Stimulated activated CD8-positive, alpha-beta memory T cell treated with anti-CD3 and anti-CD28 coated beads, Interleukin-15, amount 100 ng/mL, for 4 hours (primary cell): ENCODE measurements around the gene E4F1.
"Not testable (repeated sequence)": the region's sequence is repeated elsewhere in the genome, so short reads cannot be mapped to it uniquely, and the experiment has no call there.

Experiments used
- DNase-seq, 2 donors: peaks; one replicate each; pipeline ENCODE4 v3.0.0-alpha.2; 2020; ENCODE audit warnings: low read depth in 2 of 2

Gene E4F1

DNA sequence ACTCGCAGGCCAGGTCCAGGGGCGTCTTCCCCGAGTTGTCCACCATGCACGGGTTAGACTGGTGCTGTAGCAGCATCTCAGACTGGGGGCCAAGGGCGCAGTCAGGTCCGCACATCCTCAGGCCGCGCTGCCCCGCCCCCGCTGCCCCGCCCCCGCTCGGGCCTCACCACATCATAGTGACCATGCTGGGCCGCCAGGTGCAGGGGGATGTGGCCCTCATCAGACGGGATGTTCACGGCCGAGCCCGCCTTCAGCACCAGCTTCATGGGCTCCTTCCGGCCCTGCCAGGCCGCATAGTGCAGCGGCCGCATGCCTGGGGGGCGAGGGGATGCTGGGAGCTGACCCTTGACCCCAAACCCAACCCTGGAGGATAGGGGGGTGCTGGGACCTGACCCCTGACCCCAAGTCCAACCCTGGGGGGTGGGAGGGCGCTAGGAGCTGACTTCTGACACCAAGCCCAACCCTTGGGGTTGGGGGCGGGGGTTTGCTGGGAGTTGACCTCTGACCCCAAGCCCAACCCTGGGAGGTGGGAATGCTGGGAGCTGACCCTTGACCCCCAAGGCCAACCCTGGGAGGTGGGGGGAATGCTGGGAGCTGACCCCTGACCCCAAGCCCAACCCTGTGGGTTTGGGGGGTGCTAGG lies 34.0 kb upstream of the E4F1 start:
- DNase-seq = no peak

DNA sequence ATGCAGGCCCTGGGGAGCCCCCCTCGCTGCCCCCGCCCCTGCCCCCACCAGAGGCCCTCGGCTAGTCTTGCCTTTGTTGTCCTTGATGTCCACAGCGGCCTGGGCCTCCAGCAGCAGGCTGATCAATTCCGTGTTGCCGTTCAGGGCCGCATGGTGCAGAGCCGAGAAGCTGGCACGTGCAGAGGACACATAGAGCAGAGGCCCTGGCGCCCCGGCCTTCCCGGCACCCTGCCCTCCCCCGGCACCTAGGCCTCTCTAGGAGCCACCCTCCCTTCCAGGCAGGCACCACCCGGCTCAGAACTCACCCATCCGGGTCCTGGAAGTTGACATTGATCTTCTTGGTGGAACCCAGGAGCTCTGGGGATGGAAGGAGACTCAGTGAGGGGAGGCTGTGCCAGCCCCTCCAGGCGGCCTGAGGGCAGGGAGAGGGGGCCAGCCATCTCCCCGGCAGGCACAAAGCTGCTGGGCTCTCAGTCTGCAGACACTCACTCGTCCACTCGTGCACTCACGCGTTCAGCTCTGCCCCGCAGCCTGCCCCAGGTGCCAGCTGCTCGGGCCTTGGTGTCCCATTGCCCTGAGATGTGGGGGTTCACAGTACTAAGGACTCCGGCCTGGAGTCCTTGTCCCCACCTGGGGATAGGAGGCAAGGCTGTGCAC lies 33.3 kb upstream of the E4F1 start:
- DNase-seq = no peak

DNA sequence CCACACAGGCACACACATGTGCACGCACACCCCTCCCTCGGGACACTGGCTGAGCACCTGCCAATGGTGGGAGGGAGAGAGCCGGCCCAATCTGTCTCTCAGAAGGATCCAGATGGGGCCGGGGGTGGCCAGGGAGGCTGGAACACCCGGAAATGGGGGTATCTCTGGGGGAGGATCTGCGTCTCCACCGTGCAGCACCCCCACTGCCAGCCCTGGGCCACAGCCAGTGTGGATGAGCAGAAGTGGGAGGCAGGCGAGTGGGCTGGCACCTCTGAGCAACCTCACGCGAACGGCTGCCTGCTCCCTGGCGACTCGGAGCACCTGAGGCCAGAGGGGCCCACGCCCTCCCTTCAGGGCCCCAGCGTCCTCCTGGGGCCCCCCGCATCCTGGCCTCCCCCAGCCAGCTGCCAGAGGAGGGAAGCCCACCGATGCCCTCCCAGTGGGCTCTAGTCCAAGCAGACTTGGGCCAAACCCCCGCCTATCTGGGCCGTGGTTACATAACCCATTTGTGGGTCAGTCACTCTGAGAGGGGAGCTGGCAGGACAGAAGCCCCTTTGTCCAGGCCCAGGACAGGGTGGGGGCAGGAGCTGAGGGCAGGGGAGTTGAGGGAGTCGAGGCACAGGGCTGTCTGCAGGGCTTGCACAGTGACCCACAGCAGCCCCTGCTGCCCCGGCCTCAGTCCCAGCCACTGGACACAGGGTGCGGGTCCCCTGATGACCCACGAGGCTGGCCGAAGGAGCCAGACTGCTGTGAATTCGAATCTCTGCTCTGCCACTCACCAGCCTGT lies 32.5 kb upstream of the E4F1 start:
- no peak for DNase-seq

DNA sequence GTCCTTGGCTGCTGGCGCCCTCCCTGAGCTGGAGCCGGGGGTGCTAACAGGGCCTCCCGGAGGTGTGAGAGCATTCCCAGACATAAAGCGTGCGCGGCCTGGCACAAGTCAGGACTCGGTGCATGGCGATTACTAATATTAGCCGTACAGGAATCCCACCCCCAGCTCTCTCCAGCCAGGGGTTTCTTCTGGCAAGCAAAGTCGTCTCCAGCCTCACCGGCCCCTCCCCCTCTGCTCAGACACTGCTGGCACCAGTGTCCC lies 32.0 kb upstream of the E4F1 start:
- DNase-seq = no peak

DNA sequence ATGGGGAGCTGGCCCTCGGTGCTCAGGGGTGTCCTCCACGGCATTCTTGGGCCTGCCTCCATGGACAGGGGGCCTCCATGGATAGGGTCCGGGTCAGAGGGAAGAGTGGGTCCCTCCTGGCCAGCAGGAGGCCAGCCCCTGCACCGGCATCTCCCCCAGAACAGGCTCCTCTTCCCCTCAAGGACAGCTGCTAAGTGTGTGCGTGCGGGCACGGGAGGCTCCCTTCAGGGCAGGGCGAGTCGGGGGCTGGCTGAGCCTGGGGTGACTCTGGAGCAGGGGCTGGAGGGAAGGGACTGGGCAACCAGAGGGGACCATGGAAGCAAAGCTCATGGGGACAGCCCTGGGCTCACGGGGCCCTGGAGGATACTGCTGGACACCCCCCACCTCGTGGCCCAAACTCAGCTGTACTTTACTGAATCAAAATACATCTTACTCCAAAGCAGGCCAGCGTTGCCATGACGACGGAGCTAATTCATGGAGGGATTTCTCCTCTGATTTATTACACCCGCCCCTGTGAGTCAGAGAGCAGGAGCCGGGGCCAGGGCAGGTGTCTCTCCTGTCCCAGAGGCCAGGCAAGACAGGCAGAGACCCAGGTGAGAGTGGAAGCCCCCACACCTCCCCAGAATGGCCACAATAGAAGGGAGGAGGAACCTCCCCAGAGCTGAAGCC lies 29.1 kb upstream of the E4F1 start:
- DNase-seq = no peak

DNA sequence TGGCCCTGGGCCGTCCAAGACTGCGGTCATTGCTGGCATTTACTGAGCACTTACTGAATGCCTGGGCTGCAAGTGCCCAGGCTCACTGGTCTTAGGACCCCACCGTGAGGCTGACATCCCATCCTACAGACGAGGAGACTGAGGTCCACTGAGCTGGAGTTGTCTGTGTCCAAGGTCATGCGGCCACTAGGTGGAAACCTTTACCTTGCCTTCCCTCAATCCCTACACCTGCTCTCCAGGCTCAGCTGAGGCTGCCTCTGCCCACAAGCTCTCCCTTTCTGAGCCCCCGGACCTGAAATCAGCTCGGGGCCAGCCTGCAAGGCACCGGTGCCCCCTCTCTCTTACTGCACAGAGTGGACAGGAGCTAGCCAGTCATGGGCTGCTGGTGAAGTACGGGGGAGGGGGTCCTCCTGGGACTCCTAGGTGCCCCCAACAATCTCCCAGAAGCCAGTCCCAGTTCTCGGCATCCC lies 28.5 kb upstream of the E4F1 start:
- DNase-seq = no peak

DNA sequence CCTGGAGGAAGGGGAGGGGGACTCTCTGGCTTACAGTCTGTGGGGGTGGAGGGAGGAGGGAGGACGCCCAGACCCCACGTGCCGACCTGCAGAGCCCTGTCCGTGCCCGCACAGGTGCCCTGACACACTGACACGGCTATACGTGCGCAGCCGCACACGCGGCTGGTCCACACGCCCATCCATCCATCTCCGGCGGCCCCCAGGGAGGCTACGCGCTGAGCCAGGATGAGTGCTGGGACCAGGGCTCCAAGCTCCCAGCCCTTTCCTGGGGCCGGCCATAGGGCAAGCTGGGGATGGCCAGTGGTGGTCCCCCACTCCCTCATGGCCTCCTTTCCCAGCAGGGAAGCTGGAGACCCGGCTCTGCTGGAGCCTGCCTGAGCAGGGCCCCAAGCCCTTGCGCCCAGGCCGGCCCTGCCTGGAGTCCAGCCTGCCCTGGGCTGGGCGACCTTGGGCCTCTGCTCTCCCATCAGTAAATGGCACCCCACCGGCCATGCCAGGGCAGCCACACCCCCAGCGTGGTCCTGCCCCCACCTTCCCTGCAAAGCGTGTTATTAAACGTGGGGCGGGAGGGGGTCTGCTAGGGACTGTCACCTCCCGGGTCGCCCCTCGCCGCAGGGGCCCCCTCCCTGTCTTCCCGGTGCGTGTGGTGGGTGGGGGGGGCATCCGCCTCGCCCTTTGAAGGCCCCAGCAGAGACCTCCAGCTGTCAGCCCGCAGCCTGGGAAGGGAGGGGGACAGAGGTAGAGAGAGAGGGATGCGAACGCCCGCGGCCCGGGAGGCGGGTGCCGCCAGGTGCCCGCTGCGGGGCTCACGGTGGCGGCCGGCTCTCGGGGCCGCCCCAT lies 27.8 kb upstream of the E4F1 start:
- DNase-seq = no peak

DNA sequence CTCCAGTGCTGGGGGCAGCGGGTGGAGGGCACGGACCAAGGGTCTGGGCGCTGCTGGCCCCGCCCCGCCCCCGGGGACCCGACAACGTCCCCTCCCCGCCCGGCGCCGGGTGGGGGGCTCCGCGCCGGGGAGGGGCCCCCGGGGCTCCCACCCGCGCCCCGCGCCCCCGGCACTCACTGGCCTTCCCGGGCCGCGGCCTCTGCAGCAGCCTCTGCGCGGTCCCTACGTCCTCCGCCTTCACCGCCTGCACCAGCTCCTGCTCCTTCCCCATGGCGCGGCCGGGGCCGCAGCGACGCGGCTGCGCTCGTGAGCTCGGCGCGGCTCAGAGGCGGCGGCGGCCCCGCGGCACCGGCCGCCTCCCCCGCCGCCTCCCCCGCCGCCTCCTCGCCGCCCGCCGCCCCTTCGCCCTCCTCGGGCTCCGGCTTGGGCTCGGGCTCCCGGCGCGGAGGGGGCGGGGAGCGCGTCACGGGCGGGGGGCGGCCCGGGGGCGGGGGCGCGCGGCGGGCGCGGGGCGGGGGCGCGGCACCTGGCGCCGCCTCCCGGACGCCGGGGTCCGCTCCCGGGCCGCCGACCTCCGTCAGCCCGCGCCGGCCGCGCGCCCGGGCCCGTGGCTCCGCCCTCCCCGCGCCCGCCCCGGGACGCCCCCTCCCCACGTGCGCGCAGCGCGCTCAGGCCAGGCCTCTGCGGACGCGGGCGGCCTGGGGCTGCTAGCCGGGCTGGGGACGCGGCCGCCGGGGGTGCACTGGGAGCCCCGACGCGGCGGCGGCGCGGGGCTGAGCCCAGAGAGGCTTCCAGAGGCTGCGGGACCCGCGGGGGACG lies 27.0 kb upstream of the E4F1 start, which contains the start of gene CASKIN1:
TSS of gene CASKIN1 (minus strand) at position 444 of the 819 bp plus-strand sequence. CDS start at position 271, 173 bp downstream.
- DNase-seq = no peak

DNA sequence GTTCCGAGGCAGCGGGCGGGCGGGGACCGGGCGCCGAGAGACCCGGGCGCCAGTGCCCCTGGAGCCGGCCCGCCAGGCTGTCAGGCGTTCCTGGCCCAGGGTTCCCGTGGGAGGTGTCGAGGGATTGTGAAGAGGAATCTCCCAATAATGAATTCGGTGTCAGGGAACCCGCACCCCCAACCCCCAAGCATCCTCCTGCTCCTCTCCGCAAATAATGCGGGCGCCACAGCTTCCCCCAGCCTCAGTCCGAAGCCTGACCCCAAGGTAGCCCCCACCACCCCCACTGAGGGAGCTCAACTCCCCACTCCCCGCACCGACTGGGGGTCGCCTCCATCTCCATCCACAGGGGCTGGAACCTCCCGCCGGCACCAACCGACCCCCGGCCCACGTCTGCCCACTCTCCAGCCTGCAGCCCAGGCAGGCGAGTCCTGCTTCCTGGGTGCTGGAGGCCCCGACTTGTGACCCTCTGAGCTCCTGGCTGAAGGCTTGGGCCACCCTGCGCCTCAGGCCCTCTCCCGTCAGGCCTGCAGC lies 26.3 kb upstream of the E4F1 start:
- no peak for DNase-seq

DNA sequence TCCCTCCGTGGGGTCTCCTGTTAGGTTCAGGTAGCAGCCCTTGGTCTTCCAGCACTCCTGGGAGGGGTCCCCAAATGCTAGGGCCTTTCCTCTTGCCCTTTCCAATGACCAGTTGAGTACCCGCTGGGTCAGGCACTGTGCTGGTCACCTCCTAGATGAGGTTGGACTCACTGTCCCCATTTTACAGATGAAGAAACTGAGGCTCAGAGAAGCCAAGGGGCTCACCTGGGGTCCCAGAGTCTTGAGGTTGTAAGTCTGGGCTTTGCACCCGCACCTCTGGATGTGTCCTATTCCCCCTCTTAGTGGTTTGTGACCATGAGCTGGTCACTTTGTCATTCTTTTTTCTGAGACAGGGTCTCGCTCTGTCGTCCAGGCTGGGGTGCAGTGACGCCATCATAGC lies 25.6 kb upstream of the E4F1 start:
- DNase-seq = no peak

DNA sequence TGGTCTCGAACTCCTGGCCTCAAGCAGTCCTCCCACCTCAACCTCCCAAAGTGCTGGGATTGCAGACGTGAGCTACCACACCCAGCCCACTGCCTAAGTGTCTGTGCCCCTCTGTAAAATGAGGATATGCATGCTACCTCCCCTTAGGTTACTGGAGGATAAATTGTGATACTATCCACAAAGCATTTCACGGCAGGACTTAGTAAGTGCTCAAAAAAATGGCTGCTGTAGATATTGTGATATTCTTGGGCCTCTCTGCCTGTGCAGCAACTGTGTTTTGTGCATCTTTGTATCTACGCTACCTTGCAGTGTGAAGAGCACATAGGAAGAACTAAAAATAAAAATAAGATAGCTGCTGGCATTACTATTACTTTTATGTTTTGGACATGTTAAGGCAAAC lies 25.1 kb upstream of the E4F1 start:
- no peak for DNase-seq

DNA sequence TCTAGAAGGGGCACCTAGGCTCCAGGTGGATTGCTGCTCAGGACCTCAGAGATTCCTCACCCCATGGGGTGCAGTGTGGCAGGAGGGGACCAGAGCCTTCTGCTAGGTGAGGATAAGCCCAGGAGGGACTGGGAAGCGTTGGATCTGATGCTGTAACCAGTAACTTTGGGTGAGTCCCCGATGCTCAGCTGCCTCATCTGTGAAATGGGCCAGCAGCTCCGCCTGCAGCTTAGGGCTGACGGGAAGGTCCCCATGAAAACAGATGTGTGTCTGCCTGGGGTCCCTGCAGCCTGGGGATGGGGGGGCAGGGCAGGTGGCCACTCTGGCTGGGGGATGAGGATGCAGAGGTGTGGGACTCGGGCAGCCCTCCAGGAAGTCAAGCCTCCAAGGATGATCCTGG lies 24.3 kb upstream of the E4F1 start:
- no peak for DNase-seq

DNA sequence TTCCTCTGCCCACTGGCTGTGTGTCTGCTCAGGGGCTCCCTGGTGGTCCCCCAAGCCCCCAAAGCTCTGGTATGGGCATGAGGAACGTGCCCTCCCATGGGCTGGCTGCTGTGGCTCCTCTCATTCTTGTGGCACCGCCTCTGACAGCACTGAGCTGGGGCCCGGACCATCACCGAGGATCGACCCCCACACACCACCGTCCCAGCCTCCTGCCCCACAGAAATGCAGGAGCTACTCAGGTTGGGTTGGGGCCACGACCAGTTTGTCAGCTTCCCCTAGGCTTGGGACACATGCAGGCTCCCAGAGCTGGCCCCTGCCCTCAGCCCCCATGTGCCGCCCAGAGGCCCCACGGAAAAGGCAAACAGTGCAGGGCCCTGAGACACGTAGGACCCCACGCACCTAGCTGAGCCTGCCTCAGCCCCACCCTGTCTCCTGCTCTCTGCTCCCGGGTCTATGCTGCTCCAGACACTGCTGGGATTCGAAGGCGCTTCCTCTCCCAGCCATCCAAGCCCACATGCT lies 23.7 kb upstream of the E4F1 start:
- no peak for DNase-seq

DNA sequence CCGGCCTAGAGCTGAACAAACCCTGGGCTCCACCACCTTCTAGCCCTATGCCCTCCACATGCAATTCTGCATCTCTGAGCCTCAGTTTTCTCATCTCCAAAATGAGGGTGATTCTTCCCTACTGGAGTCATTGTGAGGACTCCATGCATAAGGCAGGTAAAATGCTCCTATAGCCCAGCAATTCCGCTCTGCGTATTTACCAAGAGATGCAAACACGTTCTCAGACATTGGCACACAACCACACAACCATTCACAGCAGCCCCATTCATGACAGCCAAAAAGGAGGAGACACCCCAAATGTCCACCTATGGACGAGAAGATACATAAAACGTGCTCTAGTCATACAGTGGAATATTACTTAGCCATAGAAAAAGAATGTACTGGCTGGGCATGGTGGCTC lies 23.1 kb upstream of the E4F1 start:
- DNase-seq = no peak

DNA sequence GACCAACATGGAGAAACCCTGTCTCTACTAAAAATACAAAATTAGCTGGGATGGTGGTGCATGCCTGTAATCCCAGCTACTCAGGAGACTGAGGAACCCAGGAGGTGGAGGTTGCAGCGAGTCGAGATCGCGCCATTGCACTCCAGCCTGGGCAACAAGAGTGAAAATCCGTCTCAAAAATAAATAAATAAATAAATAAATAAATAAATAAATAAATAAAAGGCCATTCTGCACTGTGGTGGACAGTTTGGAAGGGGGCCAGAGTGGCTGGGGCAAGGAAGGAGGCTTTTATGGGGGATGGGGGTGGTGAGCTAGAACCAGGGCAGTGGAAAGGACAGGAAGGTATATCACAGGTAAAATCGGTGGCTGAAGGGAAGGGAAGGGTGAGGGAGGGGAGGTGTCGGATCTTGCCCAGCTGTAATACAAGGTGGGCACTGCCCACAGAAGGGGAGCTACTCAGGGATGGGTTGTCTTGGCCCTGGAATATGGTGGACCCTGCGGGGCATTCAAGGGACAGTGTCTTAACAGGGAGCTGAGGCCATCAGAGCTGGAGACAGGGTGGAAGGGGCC lies 20.2 kb upstream of the E4F1 start:
- DNase-seq = not testable (repeated sequence)

DNA sequence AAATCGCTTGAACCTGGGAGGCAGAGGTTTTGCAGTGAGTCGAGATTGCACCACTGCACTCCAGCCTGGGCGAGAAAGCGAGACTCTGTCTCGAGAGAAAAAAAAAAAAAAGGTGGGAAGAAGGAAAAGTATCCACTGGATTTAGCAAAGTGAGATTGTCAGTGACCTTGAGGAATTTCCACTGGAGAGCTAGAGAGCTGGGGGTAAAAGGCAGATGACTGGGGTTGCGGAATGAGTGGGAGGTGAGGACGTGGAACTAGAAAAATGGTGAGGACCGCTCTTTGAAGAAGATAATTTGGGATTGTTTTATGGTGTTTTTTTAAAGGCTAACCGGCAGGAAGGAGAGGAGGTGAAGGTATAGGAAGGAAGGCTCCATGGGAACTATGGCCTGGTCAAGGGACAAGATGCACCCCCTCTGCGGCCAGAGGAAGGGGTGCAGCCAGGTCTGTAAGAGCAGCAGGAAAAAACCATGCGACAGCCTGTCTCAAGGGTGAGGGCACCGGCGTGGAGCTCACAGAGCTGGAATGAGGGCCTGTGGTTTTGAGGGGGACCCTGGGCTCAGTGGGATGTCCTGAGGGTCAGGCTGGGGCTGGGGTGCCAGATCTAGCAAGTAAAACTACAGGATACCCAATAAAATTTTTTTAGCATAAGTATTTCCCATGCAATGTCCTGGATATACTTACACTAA lies 18.8 kb upstream of the E4F1 start:
- no peak for DNase-seq

DNA sequence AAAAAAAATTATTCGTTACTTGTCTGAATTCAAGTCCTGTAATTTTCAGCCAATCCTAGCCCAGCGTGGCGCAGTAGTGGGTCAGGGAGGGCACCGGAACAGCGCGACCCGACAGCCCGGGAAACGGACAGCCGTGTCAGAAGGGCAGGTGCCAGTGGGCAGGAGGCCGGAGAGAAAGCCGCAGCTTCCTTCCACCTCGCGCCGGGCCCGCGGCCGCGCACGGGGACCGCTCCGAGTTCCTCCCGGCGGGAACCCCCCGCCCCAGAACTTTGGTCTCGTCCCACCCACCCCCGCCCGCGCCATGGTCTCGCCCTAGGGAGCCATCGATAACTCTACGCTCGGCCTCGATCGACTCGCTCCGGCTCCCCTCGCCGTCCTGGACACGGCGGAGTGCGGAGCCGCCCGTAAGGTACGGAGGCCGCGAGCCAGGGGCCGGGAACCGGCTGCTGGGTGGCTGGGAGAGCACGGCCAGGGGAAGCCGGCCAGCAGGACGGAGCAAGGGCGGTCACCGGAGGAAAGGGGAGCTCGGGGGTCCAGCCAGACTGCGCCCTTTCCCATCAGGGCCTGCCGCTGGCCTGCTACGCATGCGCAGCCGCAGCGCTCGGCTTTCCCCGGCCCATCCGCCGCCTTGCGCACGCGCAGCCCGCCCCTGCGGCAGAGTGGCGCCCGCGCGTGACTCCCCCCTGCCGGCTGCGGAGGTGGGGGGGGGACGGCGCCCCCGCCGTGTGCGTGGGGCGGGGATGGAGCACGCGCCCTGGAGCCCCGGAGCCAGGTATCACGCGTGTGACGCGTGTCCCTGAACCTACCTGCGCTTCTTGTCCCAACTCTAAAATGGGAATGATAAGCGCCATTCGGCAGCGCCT lies 18.1 kb upstream of the E4F1 start, which contains the start of gene MLST8:
TSS of gene MLST8 (plus strand) at position 351 of the 863 bp plus-strand sequence. CDS start 632 bp downstream, outside the sequence.
- peak; percentile 78 to 90 for DNase-seq

DNA sequence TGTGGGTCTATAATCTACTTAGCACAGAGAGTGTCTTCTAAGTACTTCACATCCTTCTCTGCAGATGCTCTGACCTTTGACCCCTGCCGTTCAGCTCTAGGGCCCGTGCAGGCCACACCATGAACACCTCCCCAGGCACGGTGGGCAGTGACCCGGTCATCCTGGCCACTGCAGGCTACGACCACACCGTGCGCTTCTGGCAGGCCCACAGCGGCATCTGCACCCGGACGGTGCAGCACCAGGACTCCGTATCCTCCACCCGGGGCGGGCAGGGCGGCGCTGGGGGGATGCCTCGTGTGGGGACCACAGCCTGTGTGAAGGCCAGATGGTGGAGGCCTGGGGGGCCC lies 17.5 kb upstream of the E4F1 start:
- no peak for DNase-seq
